PC-3 (cell line): ENCODE measurements around the gene DOK7.

ENCODE experiments used
- CTCF ChIP-seq: fragments of 300-600 bp; sonication (generic); conservative IDR thresholded peaks from 2 replicates; pipeline ENCODE4 v1.5.1; 2017; ENCODE audit warnings: antibody characterized with exemption, low read depth, mild to moderate bottlenecking, low read length
- EZH2 ChIP-seq: fragments of 300-600 bp; sonication (generic); IDR thresholded peaks from one replicate; pipeline ENCODE4 v1.6.1; 2017; ENCODE audit warnings: antibody characterized with exemption, mild to moderate bottlenecking, low read length; ENCODE audit not compliant: unreplicated experiment

GRCh38 chr4:3485886-3486540, 22.9 kb downstream of the DOK7 start:
- no peak for TF ChIP-seq CTCF
- no peak for TF ChIP-seq EZH2
